Middle frontal gyrus (tissue), 1 donor: ENCODE measurements around the gene ATP6V1E1.
A peak's percentile ranks its signal among the peaks of the same experiment; 100 is the strongest.
"Not testable (repeated sequence)": the region's sequence is repeated elsewhere in the genome, so short reads cannot be mapped to it uniquely, and the experiment has no call there.

ENCODE experiments used
- DNase-seq: peaks from one replicate; pipeline ENCODE4 v3.0.0-alpha.2; 2015; ENCODE audit warnings: low spot score; ENCODE audit errors: extremely low spot score

ATP6V1E1 gene

GRCh38 chr22:17581631-17582030, 46.9 kb downstream of the ATP6V1E1 start:
- no peak for DNase-seq

GRCh38 chr22:17581056-17581455, 47.5 kb downstream of the ATP6V1E1 start:
- DNase-seq = no peak

GRCh38 chr22:17580441-17581031, 48.0 kb downstream of the ATP6V1E1 start:
- no peak for DNase-seq

GRCh38 chr22:17579535-17579981, 49.0 kb downstream of the ATP6V1E1 start:
- no peak for DNase-seq

- DNase-seq = peak; percentile 46
These were observed 50.3 kb downstream of the ATP6V1E1 start for GRCh38 chr22:17578136-17578754.

- DNase-seq = no peak
These were observed 52.1 kb downstream of the ATP6V1E1 start for GRCh38 chr22:17576470-17576869.

- DNase-seq = no peak
These were observed 52.9 kb downstream of the ATP6V1E1 start for GRCh38 chr22:17575681-17576080.

GRCh38 chr22:17575151-17575550, 53.4 kb downstream of the ATP6V1E1 start:
- no peak for DNase-seq

- peak; percentile 21 for DNase-seq
These were observed 57.5 kb downstream of the ATP6V1E1 start for GRCh38 chr22:17570851-17571631.

GRCh38 chr22:17569971-17570511, 58.5 kb downstream of the ATP6V1E1 start:
- peak; percentile 6 for DNase-seq

GRCh38 chr22:17566776-17567175, 61.8 kb downstream of the ATP6V1E1 start:
- DNase-seq = no peak

GRCh38 chr22:17566016-17566687, 62.4 kb downstream of the ATP6V1E1 start:
- DNase-seq = not testable (repeated sequence)

GRCh38 chr22:17563936-17564391, 64.6 kb downstream of the ATP6V1E1 start:
- peak; percentile 6 for DNase-seq

GRCh38 chr22:17562906-17563870, 65.4 kb downstream of the ATP6V1E1 start, which contains the start of gene SLC25A18:
TSS of gene SLC25A18 (plus strand) at chr22:17563498. CDS start at chr22:17579945, 16,447 bp downstream.
- DNase-seq = peak; percentile 47

GRCh38 chr22:17559188-17559587, 69.4 kb downstream of the ATP6V1E1 start:
- DNase-seq = no peak

GRCh38 chr22:17554814-17555213, 73.7 kb downstream of the ATP6V1E1 start:
- DNase-seq = no peak

- DNase-seq = no peak
These were observed 75.8 kb downstream of the ATP6V1E1 start for GRCh38 chr22:17552737-17553136.

- no peak for DNase-seq
These were observed 78.9 kb downstream of the ATP6V1E1 start for GRCh38 chr22:17549655-17550054.

- DNase-seq = no peak
These were observed 79.4 kb downstream of the ATP6V1E1 start for GRCh38 chr22:17549183-17549582.

GRCh38 chr22:17548756-17549035, 79.9 kb downstream of the ATP6V1E1 start:
- DNase-seq = no peak
